ENCODE results near the gene EPHA5.

EPHA5 gene

GRCh38 chr4:65510976-65511375 lies 159.3 kb downstream of the EPHA5 start:
- no peaks in the 10 kb centered on the region for H3K27me3 ChIP-seq (ENCODE audit: insufficient read depth, low read length)
- peaks cover 44% of the 10 kb centered on the region for H3K4me1 ChIP-seq (ENCODE audit: control insufficient read depth, insufficient read depth, low read length, unreplicated experiment)
- no peaks in the 10 kb centered on the region for H3K36me3 ChIP-seq (ENCODE audit: insufficient read depth, low read length)
- peak overlapping the region; percentile 35 for H2AFZ ChIP-seq (ENCODE audit: low read length, unreplicated experiment)
- H3K4me3 ChIP-seq (ENCODE audit: low read depth, low read length), result no peak overlapping the region
- peak overlapping the region; percentile 53 for H3K27ac ChIP-seq (ENCODE audit: low read depth, low read length)
- no peaks in the 10 kb centered on the region for H3K79me2 ChIP-seq (ENCODE audit: control insufficient read depth, insufficient read depth, low read length, unreplicated experiment)

GRCh38 chr4:65508168-65508567 lies 162.1 kb downstream of the EPHA5 start:
- H3K4me1 ChIP-seq (ENCODE audit: control insufficient read depth, insufficient read depth, low read length, unreplicated experiment), result peaks cover 44% of the 10 kb centered on the region

GRCh38 chr4:65502131-65502701 lies 168.1 kb downstream of the EPHA5 start:
- no peaks in the 10 kb centered on the region for H3K36me3 ChIP-seq (ENCODE audit: insufficient read depth, low read length)
- no peaks in the 10 kb centered on the region for H3K27me3 ChIP-seq (ENCODE audit: insufficient read depth, low read length)
- H2AFZ ChIP-seq (ENCODE audit: low read length, unreplicated experiment), result peak overlapping the region; percentile 2
- H3K79me2 ChIP-seq (ENCODE audit: control insufficient read depth, insufficient read depth, low read length, unreplicated experiment), result no peaks in the 10 kb centered on the region
- H3K4me1 ChIP-seq (ENCODE audit: control insufficient read depth, insufficient read depth, low read length, unreplicated experiment), result peaks cover 13% of the 10 kb centered on the region
- peak overlapping the region; percentile 57 for H3K4me3 ChIP-seq (ENCODE audit: low read depth, low read length)
- H3K27ac ChIP-seq (ENCODE audit: low read depth, low read length), result peak overlapping the region; percentile 76

More at GRCh38 chr4:65508168-65508567, 162.1 kb downstream of the EPHA5 start:
- Histone ChIP-seq H3K27ac (ENCODE audit: low read depth, low read length) (peak overlapping the region; percentile 74), H3K4me3 (ENCODE audit: low read depth, low read length) (no peak overlapping the region), H2AFZ (ENCODE audit: low read length, unreplicated experiment) (no peak overlapping the region), H3K36me3 (ENCODE audit: insufficient read depth, low read length) (no peaks in the 10 kb centered on the region), H3K79me2 (ENCODE audit: control insufficient read depth, insufficient read depth, low read length, unreplicated experiment) (no peaks in the 10 kb centered on the region), H3K27me3 (ENCODE audit: insufficient read depth, low read length) (no peaks in the 10 kb centered on the region)

- no peaks in the 10 kb centered on the region for H3K79me2 ChIP-seq (ENCODE audit: control insufficient read depth, insufficient read depth, low read length, unreplicated experiment)
- H3K36me3 ChIP-seq (ENCODE audit: insufficient read depth, low read length), result no peaks in the 10 kb centered on the region
- no peak overlapping the region for H3K27ac ChIP-seq (ENCODE audit: low read depth, low read length)
- no peaks in the 10 kb centered on the region for H3K27me3 ChIP-seq (ENCODE audit: insufficient read depth, low read length)
- H2AFZ ChIP-seq (ENCODE audit: low read length, unreplicated experiment), result peak overlapping the region; percentile 23
- H3K4me1 ChIP-seq (ENCODE audit: control insufficient read depth, insufficient read depth, low read length, unreplicated experiment), result peaks cover 13% of the 10 kb centered on the region
- no peak overlapping the region for H3K4me3 ChIP-seq (ENCODE audit: low read depth, low read length)
These were observed 171.7 kb downstream of the EPHA5 start for GRCh38 chr4:65498606-65499005.

GRCh38 chr4:65495439-65495838 lies 174.8 kb downstream of the EPHA5 start:
- no peak overlapping the region for H3K27ac ChIP-seq (ENCODE audit: low read depth, low read length)
- no peaks in the 10 kb centered on the region for H3K79me2 ChIP-seq (ENCODE audit: control insufficient read depth, insufficient read depth, low read length, unreplicated experiment)
- H3K4me1 ChIP-seq (ENCODE audit: control insufficient read depth, insufficient read depth, low read length, unreplicated experiment), result no peaks in the 10 kb centered on the region
- no peak overlapping the region for H2AFZ ChIP-seq (ENCODE audit: low read length, unreplicated experiment)
- no peaks in the 10 kb centered on the region for H3K36me3 ChIP-seq (ENCODE audit: insufficient read depth, low read length)
- H3K27me3 ChIP-seq (ENCODE audit: insufficient read depth, low read length), result no peaks in the 10 kb centered on the region
- no peak overlapping the region for H3K4me3 ChIP-seq (ENCODE audit: low read depth, low read length)

GRCh38 chr4:65482410-65482809 lies 187.9 kb downstream of the EPHA5 start:
- Histone ChIP-seq H3K79me2 (ENCODE audit: control insufficient read depth, insufficient read depth, low read length, unreplicated experiment) (no peaks in the 10 kb centered on the region), H3K4me3 (ENCODE audit: low read depth, low read length) (no peak overlapping the region), H2AFZ (ENCODE audit: low read length, unreplicated experiment) (no peak overlapping the region), H3K4me1 (ENCODE audit: control insufficient read depth, insufficient read depth, low read length, unreplicated experiment) (no peaks in the 10 kb centered on the region), H3K27me3 (ENCODE audit: insufficient read depth, low read length) (no peaks in the 10 kb centered on the region), H3K36me3 (ENCODE audit: insufficient read depth, low read length) (no peaks in the 10 kb centered on the region), H3K27ac (ENCODE audit: low read depth, low read length) (no peak overlapping the region)

GRCh38 chr4:65472531-65472930 lies 197.8 kb downstream of the EPHA5 start:
- Histone ChIP-seq H3K4me3 (ENCODE audit: low read depth, low read length) (no peak overlapping the region), H3K4me1 (ENCODE audit: control insufficient read depth, insufficient read depth, low read length, unreplicated experiment) (no peaks in the 10 kb centered on the region), H2AFZ (ENCODE audit: low read length, unreplicated experiment) (no peak overlapping the region), H3K27me3 (ENCODE audit: insufficient read depth, low read length) (no peaks in the 10 kb centered on the region), H3K27ac (ENCODE audit: low read depth, low read length) (no peak overlapping the region), H3K79me2 (ENCODE audit: control insufficient read depth, insufficient read depth, low read length, unreplicated experiment) (no peaks in the 10 kb centered on the region), H3K36me3 (ENCODE audit: insufficient read depth, low read length) (no peaks in the 10 kb centered on the region)

- no peak overlapping the region for H2AFZ ChIP-seq (ENCODE audit: low read length, unreplicated experiment)
- no peaks in the 10 kb centered on the region for H3K27me3 ChIP-seq (ENCODE audit: insufficient read depth, low read length)
- no peaks in the 10 kb centered on the region for H3K36me3 ChIP-seq (ENCODE audit: insufficient read depth, low read length)
- H3K79me2 ChIP-seq (ENCODE audit: control insufficient read depth, insufficient read depth, low read length, unreplicated experiment), result no peaks in the 10 kb centered on the region
- H3K4me3 ChIP-seq (ENCODE audit: low read depth, low read length), result no peak overlapping the region
- no peak overlapping the region for H3K27ac ChIP-seq (ENCODE audit: low read depth, low read length)
- no peaks in the 10 kb centered on the region for H3K4me1 ChIP-seq (ENCODE audit: control insufficient read depth, insufficient read depth, low read length, unreplicated experiment)
These were observed 203.1 kb downstream of the EPHA5 start for GRCh38 chr4:65467068-65467680.

- no peaks in the 10 kb centered on the region for H3K27me3 ChIP-seq (ENCODE audit: insufficient read depth, low read length)
- no peaks in the 10 kb centered on the region for H3K79me2 ChIP-seq (ENCODE audit: control insufficient read depth, insufficient read depth, low read length, unreplicated experiment)
- H3K36me3 ChIP-seq (ENCODE audit: insufficient read depth, low read length), result no peaks in the 10 kb centered on the region
- H3K4me1 ChIP-seq (ENCODE audit: control insufficient read depth, insufficient read depth, low read length, unreplicated experiment), result no peaks in the 10 kb centered on the region
- H3K4me3 ChIP-seq (ENCODE audit: low read depth, low read length), result no peak overlapping the region
- H2AFZ ChIP-seq (ENCODE audit: low read length, unreplicated experiment), result no peak overlapping the region
- H3K27ac ChIP-seq (ENCODE audit: low read depth, low read length), result no peak overlapping the region
These were observed 208.5 kb downstream of the EPHA5 start for GRCh38 chr4:65461781-65462180.

- H3K79me2 ChIP-seq (ENCODE audit: control insufficient read depth, insufficient read depth, low read length, unreplicated experiment), result no peaks in the 10 kb centered on the region
- no peaks in the 10 kb centered on the region for H3K27me3 ChIP-seq (ENCODE audit: insufficient read depth, low read length)
- no peak overlapping the region for H2AFZ ChIP-seq (ENCODE audit: low read length, unreplicated experiment)
- H3K4me1 ChIP-seq (ENCODE audit: control insufficient read depth, insufficient read depth, low read length, unreplicated experiment), result no peaks in the 10 kb centered on the region
- H3K4me3 ChIP-seq (ENCODE audit: low read depth, low read length), result no peak overlapping the region
- H3K36me3 ChIP-seq (ENCODE audit: insufficient read depth, low read length), result no peaks in the 10 kb centered on the region
- H3K27ac ChIP-seq (ENCODE audit: low read depth, low read length), result no peak overlapping the region
These were observed 213.3 kb downstream of the EPHA5 start for GRCh38 chr4:65457011-65457410.

GRCh38 chr4:65456579-65456978 lies 213.7 kb downstream of the EPHA5 start:
- H2AFZ ChIP-seq (ENCODE audit: low read length, unreplicated experiment), result no peak overlapping the region
- H3K36me3 ChIP-seq (ENCODE audit: insufficient read depth, low read length), result no peaks in the 10 kb centered on the region
- H3K79me2 ChIP-seq (ENCODE audit: control insufficient read depth, insufficient read depth, low read length, unreplicated experiment), result no peaks in the 10 kb centered on the region
- no peaks in the 10 kb centered on the region for H3K27me3 ChIP-seq (ENCODE audit: insufficient read depth, low read length)
- H3K4me1 ChIP-seq (ENCODE audit: control insufficient read depth, insufficient read depth, low read length, unreplicated experiment), result no peaks in the 10 kb centered on the region
- H3K27ac ChIP-seq (ENCODE audit: low read depth, low read length), result no peak overlapping the region
- no peak overlapping the region for H3K4me3 ChIP-seq (ENCODE audit: low read depth, low read length)
